ENCODE results near the gene EPS8L3. TPM values are rescaled to one million over a fixed set of nuclear protein-coding genes. Genes with fewer than 3 reads are reported as not detected.

Gene EPS8L3
- total and polyA plus RNA-seq, 4 donors = 0.09 to 0.38 (median 0.15) TPM; not detected in 1

DNA sequence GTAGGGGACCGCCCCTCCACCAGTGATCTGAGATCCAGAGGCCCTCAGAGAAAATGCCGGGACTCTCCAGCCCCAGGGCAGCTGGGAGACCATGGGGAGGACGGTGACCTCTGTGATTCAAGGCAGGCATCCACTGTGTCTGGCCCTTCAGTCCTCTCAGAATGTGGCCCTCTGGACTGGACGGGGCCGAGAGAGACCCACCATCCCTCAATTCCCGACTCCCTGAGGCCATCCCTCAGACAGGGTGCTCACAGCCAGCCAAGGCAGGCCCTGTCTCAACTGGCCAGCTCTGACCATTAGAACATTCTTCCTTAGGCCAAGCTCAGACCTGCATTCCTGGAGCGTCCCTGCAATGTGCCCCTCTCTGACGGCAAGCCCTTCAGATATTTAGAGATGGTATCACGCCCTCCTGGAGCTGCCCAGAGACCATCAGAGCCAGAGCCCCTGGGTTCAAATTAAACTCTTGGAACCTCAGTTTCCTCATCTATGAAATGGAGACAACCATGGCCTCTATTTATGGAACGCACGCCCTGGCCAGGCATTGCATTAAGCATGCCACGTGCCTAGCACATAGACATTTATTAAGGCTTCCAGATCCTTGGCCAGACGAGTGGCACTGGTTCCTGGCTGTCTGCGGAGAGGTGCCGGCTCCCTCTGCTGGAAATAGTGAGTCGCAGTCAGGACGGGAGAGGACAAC is 9.6 kb upstream of the EPS8L3 start:
- Histone ChIP-seq H3K9me3 (ENCODE audit: control insufficient read depth in 4 of 4, low read length in 3 of 4) (no peaks in the 10 kb centered on the region), H3K27ac (ENCODE audit: low read depth in 1 of 2, low read length in 2 of 2) (no peak overlapping the region), H3K27me3 (ENCODE audit: control insufficient read depth in 4 of 4, insufficient read depth in 4 of 4, low read length in 3 of 4) (no peaks in the 10 kb centered on the region), H3K4me3 (ENCODE audit: low read depth in 1 of 3, low read length in 3 of 3) (no peak overlapping the region), H3K36me3 (ENCODE audit: control insufficient read depth in 4 of 4, insufficient read depth in 3 of 4, low read depth in 1 of 4, low read length in 3 of 4) (no peaks in the 10 kb centered on the region), H3K9ac (ENCODE audit: low read depth in 1 of 2, low read length in 2 of 2) (no peak overlapping the region), H3K4me1 (ENCODE audit: control insufficient read depth in 4 of 4, insufficient read depth in 4 of 4, low read length in 3 of 4) (peaks cover 0 to 6% (median 0%) of the 10 kb centered on the region in 4 donors)
- WGBS = 42% methylated on average over 17 of the region's 17 CpGs
- peak; percentile 61 for DNase-seq (ENCODE audit: low spot score)
- TF ChIP-seq RAD21 (IDR thresholded peaks at IDR 0.05) = peak; percentile 100
- TF ChIP-seq, protein P1, sequence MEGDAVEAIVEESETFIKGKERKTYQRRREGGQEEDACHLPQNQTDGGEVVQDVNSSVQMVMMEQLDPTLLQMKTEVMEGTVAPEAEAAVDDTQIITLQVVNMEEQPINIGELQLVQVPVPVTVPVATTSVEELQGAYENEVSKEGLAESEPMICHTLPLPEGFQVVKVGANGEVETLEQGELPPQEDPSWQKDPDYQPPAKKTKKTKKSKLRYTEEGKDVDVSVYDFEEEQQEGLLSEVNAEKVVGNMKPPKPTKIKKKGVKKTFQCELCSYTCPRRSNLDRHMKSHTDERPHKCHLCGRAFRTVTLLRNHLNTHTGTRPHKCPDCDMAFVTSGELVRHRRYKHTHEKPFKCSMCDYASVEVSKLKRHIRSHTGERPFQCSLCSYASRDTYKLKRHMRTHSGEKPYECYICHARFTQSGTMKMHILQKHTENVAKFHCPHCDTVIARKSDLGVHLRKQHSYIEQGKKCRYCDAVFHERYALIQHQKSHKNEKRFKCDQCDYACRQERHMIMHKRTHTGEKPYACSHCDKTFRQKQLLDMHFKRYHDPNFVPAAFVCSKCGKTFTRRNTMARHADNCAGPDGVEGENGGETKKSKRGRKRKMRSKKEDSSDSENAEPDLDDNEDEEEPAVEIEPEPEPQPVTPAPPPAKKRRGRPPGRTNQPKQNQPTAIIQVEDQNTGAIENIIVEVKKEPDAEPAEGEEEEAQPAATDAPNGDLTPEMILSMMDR (IDR thresholded peaks at IDR 0.05; ENCODE audit: low read depth, low read length, missing input control) = peak; percentile 95
- peak in 1 of 2 donors; percentile 41 for TF ChIP-seq RXRA (IDR thresholded peaks at IDR 0.05)
- TF ChIP-seq TAF1 (conservative IDR thresholded peaks at IDR 0.05) = no peak

DNA sequence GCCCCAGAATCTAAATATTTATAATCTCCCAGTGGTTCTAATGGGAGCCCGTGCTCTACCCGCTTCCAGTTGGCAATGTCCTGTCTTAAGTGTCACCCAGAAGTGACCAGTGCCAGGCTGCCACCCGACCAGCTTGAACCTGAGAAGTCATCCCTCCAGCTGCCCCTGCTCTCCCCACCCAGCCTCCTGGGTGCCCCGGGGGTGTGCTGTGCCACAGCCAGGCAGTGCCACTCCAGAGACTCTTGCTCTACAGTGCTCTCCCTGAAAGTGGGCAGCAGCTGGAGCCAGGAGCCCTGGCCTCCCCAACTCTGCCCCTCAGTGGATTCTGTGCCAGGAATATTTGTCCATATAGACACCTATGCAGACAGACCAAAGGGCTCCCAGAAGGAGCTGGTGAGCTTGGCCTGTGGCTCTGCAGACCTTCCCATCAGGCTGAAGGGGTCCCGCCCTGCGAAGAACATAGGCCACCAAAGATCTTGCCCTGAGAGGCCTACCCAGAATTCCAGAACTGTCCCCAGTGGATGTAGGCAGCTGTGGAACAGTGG is 9.0 kb upstream of the EPS8L3 start:
- Histone ChIP-seq H3K4me3 (ENCODE audit: low read depth in 1 of 3, low read length in 3 of 3) (no peak overlapping the region), H3K27ac (ENCODE audit: low read depth in 1 of 2, low read length in 2 of 2) (no peak overlapping the region), H3K9ac (ENCODE audit: low read depth in 1 of 2, low read length in 2 of 2) (no peak overlapping the region), H3K9me3 (ENCODE audit: control insufficient read depth in 4 of 4, low read length in 3 of 4) (no peaks in the 10 kb centered on the region), H3K4me1 (ENCODE audit: control insufficient read depth in 4 of 4, insufficient read depth in 4 of 4, low read length in 3 of 4) (peaks cover 0 to 6% (median 0%) of the 10 kb centered on the region in 4 donors), H3K36me3 (ENCODE audit: control insufficient read depth in 4 of 4, insufficient read depth in 3 of 4, low read depth in 1 of 4, low read length in 3 of 4) (no peaks in the 10 kb centered on the region), H3K27me3 (ENCODE audit: control insufficient read depth in 4 of 4, insufficient read depth in 4 of 4, low read length in 3 of 4) (no peaks in the 10 kb centered on the region)
- TF ChIP-seq, protein P2, sequence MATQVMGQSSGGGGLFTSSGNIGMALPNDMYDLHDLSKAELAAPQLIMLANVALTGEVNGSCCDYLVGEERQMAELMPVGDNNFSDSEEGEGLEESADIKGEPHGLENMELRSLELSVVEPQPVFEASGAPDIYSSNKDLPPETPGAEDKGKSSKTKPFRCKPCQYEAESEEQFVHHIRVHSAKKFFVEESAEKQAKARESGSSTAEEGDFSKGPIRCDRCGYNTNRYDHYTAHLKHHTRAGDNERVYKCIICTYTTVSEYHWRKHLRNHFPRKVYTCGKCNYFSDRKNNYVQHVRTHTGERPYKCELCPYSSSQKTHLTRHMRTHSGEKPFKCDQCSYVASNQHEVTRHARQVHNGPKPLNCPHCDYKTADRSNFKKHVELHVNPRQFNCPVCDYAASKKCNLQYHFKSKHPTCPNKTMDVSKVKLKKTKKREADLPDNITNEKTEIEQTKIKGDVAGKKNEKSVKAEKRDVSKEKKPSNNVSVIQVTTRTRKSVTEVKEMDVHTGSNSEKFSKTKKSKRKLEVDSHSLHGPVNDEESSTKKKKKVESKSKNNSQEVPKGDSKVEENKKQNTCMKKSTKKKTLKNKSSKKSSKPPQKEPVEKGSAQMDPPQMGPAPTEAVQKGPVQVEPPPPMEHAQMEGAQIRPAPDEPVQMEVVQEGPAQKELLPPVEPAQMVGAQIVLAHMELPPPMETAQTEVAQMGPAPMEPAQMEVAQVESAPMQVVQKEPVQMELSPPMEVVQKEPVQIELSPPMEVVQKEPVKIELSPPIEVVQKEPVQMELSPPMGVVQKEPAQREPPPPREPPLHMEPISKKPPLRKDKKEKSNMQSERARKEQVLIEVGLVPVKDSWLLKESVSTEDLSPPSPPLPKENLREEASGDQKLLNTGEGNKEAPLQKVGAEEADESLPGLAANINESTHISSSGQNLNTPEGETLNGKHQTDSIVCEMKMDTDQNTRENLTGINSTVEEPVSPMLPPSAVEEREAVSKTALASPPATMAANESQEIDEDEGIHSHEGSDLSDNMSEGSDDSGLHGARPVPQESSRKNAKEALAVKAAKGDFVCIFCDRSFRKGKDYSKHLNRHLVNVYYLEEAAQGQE (IDR thresholded peaks at IDR 0.05) = no peak
- TF ChIP-seq SP1 (IDR thresholded peaks at IDR 0.05) (no peak), EGR1 (IDR thresholded peaks at IDR 0.05; ENCODE audit: low read depth in 2 of 2) (no peak), GABPA (IDR thresholded peaks at IDR 0.05 in 1 of 2, conservative IDR thresholded peaks at IDR 0.05 in 1 of 2) (no peak), NR2F2 (IDR thresholded peaks at IDR 0.05) (no peak), FOXA2 (IDR thresholded peaks at IDR 0.05) (no peak), FOXA1 (IDR thresholded peaks at IDR 0.05) (no peak), TAF1 (conservative IDR thresholded peaks at IDR 0.05) (no peak), RXRA (IDR thresholded peaks at IDR 0.05) (no peak), YY1 (IDR thresholded peaks at IDR 0.05) (no peak), JUND (IDR thresholded peaks at IDR 0.05) (no peak), RAD21 (IDR thresholded peaks at IDR 0.05) (no peak), HNF4A (conservative IDR thresholded peaks at IDR 0.05) (no peak), HNF4G (IDR thresholded peaks at IDR 0.05) (no peak)
- TF ChIP-seq, protein P3, sequence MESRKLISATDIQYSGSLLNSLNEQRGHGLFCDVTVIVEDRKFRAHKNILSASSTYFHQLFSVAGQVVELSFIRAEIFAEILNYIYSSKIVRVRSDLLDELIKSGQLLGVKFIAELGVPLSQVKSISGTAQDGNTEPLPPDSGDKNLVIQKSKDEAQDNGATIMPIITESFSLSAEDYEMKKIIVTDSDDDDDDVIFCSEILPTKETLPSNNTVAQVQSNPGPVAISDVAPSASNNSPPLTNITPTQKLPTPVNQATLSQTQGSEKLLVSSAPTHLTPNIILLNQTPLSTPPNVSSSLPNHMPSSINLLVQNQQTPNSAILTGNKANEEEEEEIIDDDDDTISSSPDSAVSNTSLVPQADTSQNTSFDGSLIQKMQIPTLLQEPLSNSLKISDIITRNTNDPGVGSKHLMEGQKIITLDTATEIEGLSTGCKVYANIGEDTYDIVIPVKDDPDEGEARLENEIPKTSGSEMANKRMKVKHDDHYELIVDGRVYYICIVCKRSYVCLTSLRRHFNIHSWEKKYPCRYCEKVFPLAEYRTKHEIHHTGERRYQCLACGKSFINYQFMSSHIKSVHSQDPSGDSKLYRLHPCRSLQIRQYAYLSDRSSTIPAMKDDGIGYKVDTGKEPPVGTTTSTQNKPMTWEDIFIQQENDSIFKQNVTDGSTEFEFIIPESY (IDR thresholded peaks at IDR 0.05) = no peak
- TF ChIP-seq, protein P4, sequence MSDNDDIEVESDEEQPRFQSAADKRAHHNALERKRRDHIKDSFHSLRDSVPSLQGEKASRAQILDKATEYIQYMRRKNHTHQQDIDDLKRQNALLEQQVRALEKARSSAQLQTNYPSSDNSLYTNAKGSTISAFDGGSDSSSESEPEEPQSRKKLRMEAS (IDR thresholded peaks at IDR 0.05) = no peak
- TF ChIP-seq, protein P5, sequence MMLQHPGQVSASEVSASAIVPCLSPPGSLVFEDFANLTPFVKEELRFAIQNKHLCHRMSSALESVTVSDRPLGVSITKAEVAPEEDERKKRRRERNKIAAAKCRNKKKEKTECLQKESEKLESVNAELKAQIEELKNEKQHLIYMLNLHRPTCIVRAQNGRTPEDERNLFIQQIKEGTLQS (IDR thresholded peaks at IDR 0.05) = no peak
- TF ChIP-seq, protein P1 (IDR thresholded peaks at IDR 0.05; ENCODE audit: low read depth, low read length, missing input control) = no peak
- DNase-seq (ENCODE audit: low spot score) = no peak
- WGBS = 88% methylated on average over 6 of the region's 6 CpGs

Measured in liver (tissue), 9 donors.